ENCODE results near the gene OR5K4. TPM values are rescaled to one million over a fixed set of nuclear protein-coding genes. Genes with fewer than 3 reads are reported as not detected.
"Not testable (repeated sequence)": the region's sequence is repeated elsewhere in the genome, so short reads cannot be mapped to it uniquely, and the experiment has no call there.

Gene OR5K4
- total RNA-seq, 1 experiment from 2014 or later = not detected

GRCh38 chr3:98360681-98361080, 7.0 kb downstream of the OR5K4 start:
- in situ Hi-C loops (cut with HindIII; ENCODE audit: low pct_unique_long_range_greater_than_20kb, low sequenced_read_pairs) = no loop called here
- no peak for DNase-seq (ENCODE audit: low read depth, low spot score)

GRCh38 chr3:98361289-98361688, 7.6 kb downstream of the OR5K4 start:
- in situ Hi-C loops (cut with HindIII; ENCODE audit: low pct_unique_long_range_greater_than_20kb, low sequenced_read_pairs) = no loop called here
- DNase-seq (ENCODE audit: low read depth, low spot score) = no peak

- DNase-seq (ENCODE audit: low read depth, low spot score) = no peak
- in situ Hi-C loops (cut with HindIII; ENCODE audit: low pct_unique_long_range_greater_than_20kb, low sequenced_read_pairs) = no loop called here
Measured at GRCh38 chr3:98367464-98368246, 14.0 kb downstream of the OR5K4 start.

GRCh38 chr3:98371186-98371585, 17.5 kb downstream of the OR5K4 start:
- no peak for DNase-seq (ENCODE audit: low read depth, low spot score)
- in situ Hi-C loops (cut with HindIII; ENCODE audit: low pct_unique_long_range_greater_than_20kb, low sequenced_read_pairs) = no loop called here

GRCh38 chr3:98371853-98372252, 18.2 kb downstream of the OR5K4 start:
- in situ Hi-C loops (cut with HindIII; ENCODE audit: low pct_unique_long_range_greater_than_20kb, low sequenced_read_pairs) = no loop called here

GRCh38 chr3:98372445-98372844, 18.8 kb downstream of the OR5K4 start:
- DNase-seq (ENCODE audit: low read depth, low spot score) = no peak
- in situ Hi-C loops (cut with HindIII; ENCODE audit: low pct_unique_long_range_greater_than_20kb, low sequenced_read_pairs) = no loop called here

More at GRCh38 chr3:98371853-98372252, 18.2 kb downstream of the OR5K4 start:
- no peak for DNase-seq (ENCODE audit: low read depth, low spot score)

GRCh38 chr3:98376631-98377030, 23.0 kb downstream of the OR5K4 start:
- in situ Hi-C loops (cut with HindIII; ENCODE audit: low pct_unique_long_range_greater_than_20kb, low sequenced_read_pairs) = no loop called here
- no peak for DNase-seq (ENCODE audit: low read depth, low spot score)

GRCh38 chr3:98388147-98388546, 34.5 kb downstream of the OR5K4 start:
- no peak for DNase-seq (ENCODE audit: low read depth, low spot score)
- in situ Hi-C loops (cut with HindIII; ENCODE audit: low pct_unique_long_range_greater_than_20kb, low sequenced_read_pairs) = no loop called here

- in situ Hi-C loops (cut with HindIII; ENCODE audit: low pct_unique_long_range_greater_than_20kb, low sequenced_read_pairs) = no loop called here
Measured at GRCh38 chr3:98390366-98390765, 36.7 kb downstream of the OR5K4 start, which contains the start of gene OR5K3. TSS of gene OR5K3 (plus strand) at chr3:98390666. CDS start at chr3:98390666, 0 bp downstream.

GRCh38 chr3:98395101-98395500, 41.4 kb downstream of the OR5K4 start:
- in situ Hi-C loops (cut with HindIII; ENCODE audit: low pct_unique_long_range_greater_than_20kb, low sequenced_read_pairs) = no loop called here
- no peak for DNase-seq (ENCODE audit: low read depth, low spot score)

More at GRCh38 chr3:98390366-98390765, 36.7 kb downstream of the OR5K4 start, which contains the start of gene OR5K3:
- no peak for DNase-seq (ENCODE audit: low read depth, low spot score)

- in situ Hi-C loops (cut with HindIII; ENCODE audit: low pct_unique_long_range_greater_than_20kb, low sequenced_read_pairs) = not testable (repeated sequence)
Measured at GRCh38 chr3:98396482-98396881, 42.8 kb downstream of the OR5K4 start.

GRCh38 chr3:98398513-98398912, 44.9 kb downstream of the OR5K4 start:
- no peak for DNase-seq (ENCODE audit: low read depth, low spot score)
- in situ Hi-C loops (cut with HindIII; ENCODE audit: low pct_unique_long_range_greater_than_20kb, low sequenced_read_pairs) = no loop called here

More at GRCh38 chr3:98396482-98396881, 42.8 kb downstream of the OR5K4 start:
- not testable (repeated sequence) for DNase-seq (ENCODE audit: low read depth, low spot score)

- in situ Hi-C loops (cut with HindIII; ENCODE audit: low pct_unique_long_range_greater_than_20kb, low sequenced_read_pairs) = no loop called here
- no peak for DNase-seq (ENCODE audit: low read depth, low spot score)
Measured at GRCh38 chr3:98402507-98402906, 48.9 kb downstream of the OR5K4 start.

- DNase-seq (ENCODE audit: low read depth, low spot score) = no peak
- in situ Hi-C loops (cut with HindIII; ENCODE audit: low pct_unique_long_range_greater_than_20kb, low sequenced_read_pairs) = no loop called here
Measured at GRCh38 chr3:98404010-98404409, 50.4 kb downstream of the OR5K4 start.

Other genes with a start within 250 kb of the OR5K4 start
- gene OR5H1, start 223.1 kb upstream of the OR5K4 start, total RNA-seq (2014; rRNA removed; shearing (Covaris generic)) = not detected in 2 replicates
- not detected in 2 replicates for gene OR5H14, start 206.4 kb upstream of the OR5K4 start, total RNA-seq (2014; rRNA removed; shearing (Covaris generic))
- not detected in 2 replicates for gene OR5H15, start 187.2 kb upstream of the OR5K4 start, total RNA-seq (2014; rRNA removed; shearing (Covaris generic))
- gene OR5H6, start 89.6 kb upstream of the OR5K4 start, total RNA-seq (2014; rRNA removed; shearing (Covaris generic)) = not detected in 2 replicates
- not detected in 2 replicates for gene OR5H2, start 71.3 kb upstream of the OR5K4 start, total RNA-seq (2014; rRNA removed; shearing (Covaris generic))
- not detected in 2 replicates for gene OR5K3, start 36.8 kb downstream of the OR5K4 start, total RNA-seq (2014; rRNA removed; shearing (Covaris generic))
- gene OR5K1, start 109.3 kb downstream of the OR5K4 start, total RNA-seq (2014; rRNA removed; shearing (Covaris generic)) = not detected in 2 replicates
- not detected in 2 replicates for gene OR5K2, start 143.8 kb downstream of the OR5K4 start, total RNA-seq (2014; rRNA removed; shearing (Covaris generic))
- gene CLDND1, start 169.0 kb downstream of the OR5K4 start, total RNA-seq (2014; rRNA removed; shearing (Covaris generic)) = 81.5 and 82.6 TPM in 2 replicates
- gene GPR15, start 178.1 kb downstream of the OR5K4 start, total RNA-seq (2014; rRNA removed; shearing (Covaris generic)) = not detected in 2 replicates
- gene CPOX, start 239.8 kb downstream of the OR5K4 start, total RNA-seq (2014; rRNA removed; shearing (Covaris generic)) = 66.4 and 69.5 TPM in 2 replicates